ENCODE measurements around the gene ITGAD.

- TF ChIP-seq CTCF (IDR thresholded peaks at IDR 0.05; ENCODE audit: insufficient read depth, low read length, poor library complexity, severe bottlenecking), result no peak
- TF ChIP-seq EZH2phosphoT487 (conservative IDR thresholded peaks at IDR 0.05; ENCODE audit: low read length), result no peak
Observed at GRCh38 chr16:31464348-31464769, 71.2 kb downstream of the ITGAD start.
